ENCODE measurements around the gene KRT222. TPM values are rescaled to one million over a fixed set of nuclear protein-coding genes. Genes with fewer than 3 reads are reported as not detected.

The KRT222 gene
- not detected for polyA plus RNA-seq (2013, experiment 1 of 2; ENCODE audit: insufficient read length)
- not detected for polyA plus RNA-seq (2013, experiment 2 of 2; ENCODE audit: insufficient read length)

- DNase-seq = no peak
These were observed at the start of gene KRT222 for GRCh38 chr17:40664582-40665333. KRT222 (minus strand) TSS chr17:40665177; CDS start chr17:40665099, 78 bp downstream.

- no peak for DNase-seq
These were observed 49.5 kb upstream of the KRT222 start for GRCh38 chr17:40714473-40714872.

GRCh38 chr17:40707745-40708144 lies 42.8 kb upstream of the KRT222 start:
- DNase-seq = no peak

GRCh38 chr17:40705584-40705983 lies 40.6 kb upstream of the KRT222 start:
- no peak for DNase-seq

GRCh38 chr17:40703652-40704051 lies 38.7 kb upstream of the KRT222 start, which contains the start of gene KRT24:
KRT24 (minus strand) TSS chr17:40703752; CDS start chr17:40703693, 59 bp downstream.
- DNase-seq = no peak

GRCh38 chr17:40702271-40702670 lies 37.3 kb upstream of the KRT222 start:
- no peak for DNase-seq

- no peak for DNase-seq
These were observed 34.9 kb upstream of the KRT222 start for GRCh38 chr17:40699853-40700252.

- DNase-seq = no peak
These were observed 34.4 kb upstream of the KRT222 start for GRCh38 chr17:40699371-40699770.

GRCh38 chr17:40697297-40697696 lies 32.3 kb upstream of the KRT222 start:
- DNase-seq = no peak

- DNase-seq = no peak
These were observed 31.7 kb upstream of the KRT222 start for GRCh38 chr17:40696651-40697072.

- no peak for DNase-seq
These were observed 31.0 kb upstream of the KRT222 start for GRCh38 chr17:40695874-40696472.

- no peak for DNase-seq
These were observed 29.6 kb upstream of the KRT222 start for GRCh38 chr17:40694584-40694983.

- DNase-seq = no peak
These were observed 22.1 kb upstream of the KRT222 start for GRCh38 chr17:40687106-40687505.

GRCh38 chr17:40686192-40686591 lies 21.2 kb upstream of the KRT222 start:
- DNase-seq = no peak

GRCh38 chr17:40680998-40681397 lies 16.0 kb upstream of the KRT222 start:
- no peak for DNase-seq

GRCh38 chr17:40679523-40679907 lies 14.5 kb upstream of the KRT222 start:
- no peak for DNase-seq

- no peak for DNase-seq
These were observed 14.0 kb upstream of the KRT222 start for GRCh38 chr17:40678902-40679522.

- DNase-seq = no peak
These were observed 10.9 kb upstream of the KRT222 start for GRCh38 chr17:40675905-40676304.

- DNase-seq = no peak
These were observed 7.7 kb upstream of the KRT222 start for GRCh38 chr17:40672654-40673053.

- no peak for DNase-seq
These were observed 6.3 kb upstream of the KRT222 start for GRCh38 chr17:40671282-40671681.

GRCh38 chr17:40666331-40666730 lies 1.4 kb upstream of the KRT222 start:
- DNase-seq = no peak

GRCh38 chr17:40663252-40663651 lies 1.7 kb downstream of the KRT222 start:
- no peak for DNase-seq

GRCh38 chr17:40659911-40660310 lies 5.1 kb downstream of the KRT222 start:
- no peak for DNase-seq

GRCh38 chr17:40658396-40658795 lies 6.6 kb downstream of the KRT222 start:
- no peak for DNase-seq
